ENCODE measurements around the gene PDSS2.

DNA sequence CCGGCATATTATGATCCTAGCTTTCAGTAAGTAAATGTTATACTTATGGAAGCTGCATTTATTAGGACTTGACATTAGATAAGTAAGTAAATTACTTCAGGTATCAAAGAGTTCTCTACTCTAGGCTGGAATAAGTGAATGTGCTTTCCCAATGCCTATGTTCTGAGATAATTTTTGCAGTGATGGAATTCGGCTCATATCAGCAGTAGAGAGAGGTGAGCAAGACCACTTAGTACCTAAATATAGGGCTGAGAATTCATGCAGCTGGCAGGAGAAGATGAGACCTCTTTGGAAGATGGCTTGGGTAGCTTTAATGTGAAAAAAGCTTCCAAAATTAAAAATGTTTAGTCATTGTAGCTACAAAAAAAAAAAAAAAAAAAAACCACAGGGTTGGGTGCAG is 330.8 kb downstream of the PDSS2 start:
- TF ChIP-seq, protein P1, sequence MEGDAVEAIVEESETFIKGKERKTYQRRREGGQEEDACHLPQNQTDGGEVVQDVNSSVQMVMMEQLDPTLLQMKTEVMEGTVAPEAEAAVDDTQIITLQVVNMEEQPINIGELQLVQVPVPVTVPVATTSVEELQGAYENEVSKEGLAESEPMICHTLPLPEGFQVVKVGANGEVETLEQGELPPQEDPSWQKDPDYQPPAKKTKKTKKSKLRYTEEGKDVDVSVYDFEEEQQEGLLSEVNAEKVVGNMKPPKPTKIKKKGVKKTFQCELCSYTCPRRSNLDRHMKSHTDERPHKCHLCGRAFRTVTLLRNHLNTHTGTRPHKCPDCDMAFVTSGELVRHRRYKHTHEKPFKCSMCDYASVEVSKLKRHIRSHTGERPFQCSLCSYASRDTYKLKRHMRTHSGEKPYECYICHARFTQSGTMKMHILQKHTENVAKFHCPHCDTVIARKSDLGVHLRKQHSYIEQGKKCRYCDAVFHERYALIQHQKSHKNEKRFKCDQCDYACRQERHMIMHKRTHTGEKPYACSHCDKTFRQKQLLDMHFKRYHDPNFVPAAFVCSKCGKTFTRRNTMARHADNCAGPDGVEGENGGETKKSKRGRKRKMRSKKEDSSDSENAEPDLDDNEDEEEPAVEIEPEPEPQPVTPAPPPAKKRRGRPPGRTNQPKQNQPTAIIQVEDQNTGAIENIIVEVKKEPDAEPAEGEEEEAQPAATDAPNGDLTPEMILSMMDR (IDR thresholded peaks at IDR 0.05) = no peak
- no peak for TF ChIP-seq ZFX (IDR thresholded peaks at IDR 0.05; ENCODE audit: borderline replicate concordance)

Measured in 22Rv1 (cell line).